ENCODE results near the gene SH3GL1.

DNA sequence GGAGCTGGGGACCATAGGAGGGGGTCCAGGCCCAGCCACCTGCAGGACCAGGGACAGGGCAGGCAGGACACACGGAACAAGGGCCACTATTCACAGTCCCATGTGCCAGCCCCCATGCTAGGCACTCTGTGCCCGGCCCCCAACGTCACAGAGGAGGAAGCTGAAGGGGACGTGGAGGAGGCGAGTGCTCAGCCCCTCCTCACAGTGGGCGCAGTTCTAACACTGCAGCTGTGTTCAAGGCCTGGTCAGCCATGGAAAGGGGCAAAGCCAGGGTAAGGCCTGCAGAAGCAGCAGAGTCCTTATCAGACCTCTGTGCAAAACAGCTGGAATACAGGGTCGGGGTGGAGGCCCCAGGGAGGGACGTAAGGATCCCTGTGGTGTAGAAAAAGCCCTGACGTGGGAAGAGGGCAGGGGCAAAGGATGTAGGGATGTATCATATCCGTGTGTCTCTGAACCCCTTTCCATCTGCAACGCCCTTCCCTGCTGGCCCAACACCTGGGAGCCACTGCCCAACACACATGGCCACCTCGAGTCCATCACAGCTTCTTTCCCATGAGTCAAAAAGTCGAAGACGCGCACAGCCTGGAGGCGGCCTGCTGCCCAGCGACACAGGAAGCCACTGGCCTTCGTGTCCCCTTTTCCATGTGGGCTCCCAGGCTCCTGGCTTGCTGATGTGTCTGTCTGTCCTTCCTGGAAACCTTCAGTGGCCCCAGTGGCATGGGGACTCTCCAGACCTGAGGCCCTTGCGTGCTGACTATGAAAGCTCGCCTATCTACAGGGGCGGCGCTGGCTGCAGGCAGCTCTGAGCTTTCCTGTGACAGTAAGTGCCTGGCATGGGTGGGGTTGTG is 28.0 kb downstream of the SH3GL1 start:
- no peak for TF ChIP-seq POLR2A (IDR thresholded peaks at IDR 0.05)
- TF ChIP-seq, protein P1, sequence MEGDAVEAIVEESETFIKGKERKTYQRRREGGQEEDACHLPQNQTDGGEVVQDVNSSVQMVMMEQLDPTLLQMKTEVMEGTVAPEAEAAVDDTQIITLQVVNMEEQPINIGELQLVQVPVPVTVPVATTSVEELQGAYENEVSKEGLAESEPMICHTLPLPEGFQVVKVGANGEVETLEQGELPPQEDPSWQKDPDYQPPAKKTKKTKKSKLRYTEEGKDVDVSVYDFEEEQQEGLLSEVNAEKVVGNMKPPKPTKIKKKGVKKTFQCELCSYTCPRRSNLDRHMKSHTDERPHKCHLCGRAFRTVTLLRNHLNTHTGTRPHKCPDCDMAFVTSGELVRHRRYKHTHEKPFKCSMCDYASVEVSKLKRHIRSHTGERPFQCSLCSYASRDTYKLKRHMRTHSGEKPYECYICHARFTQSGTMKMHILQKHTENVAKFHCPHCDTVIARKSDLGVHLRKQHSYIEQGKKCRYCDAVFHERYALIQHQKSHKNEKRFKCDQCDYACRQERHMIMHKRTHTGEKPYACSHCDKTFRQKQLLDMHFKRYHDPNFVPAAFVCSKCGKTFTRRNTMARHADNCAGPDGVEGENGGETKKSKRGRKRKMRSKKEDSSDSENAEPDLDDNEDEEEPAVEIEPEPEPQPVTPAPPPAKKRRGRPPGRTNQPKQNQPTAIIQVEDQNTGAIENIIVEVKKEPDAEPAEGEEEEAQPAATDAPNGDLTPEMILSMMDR (IDR thresholded peaks at IDR 0.05), result no peak
